Measurements from ENCODE around the gene ADAM8. TPM values are rescaled to one million over a fixed set of nuclear protein-coding genes. Genes with fewer than 3 reads are reported as not detected.

Gene ADAM8
- total and polyA plus RNA-seq, 4 donors, result 1.0 to 17.0 (median 6.3) TPM

DNA sequence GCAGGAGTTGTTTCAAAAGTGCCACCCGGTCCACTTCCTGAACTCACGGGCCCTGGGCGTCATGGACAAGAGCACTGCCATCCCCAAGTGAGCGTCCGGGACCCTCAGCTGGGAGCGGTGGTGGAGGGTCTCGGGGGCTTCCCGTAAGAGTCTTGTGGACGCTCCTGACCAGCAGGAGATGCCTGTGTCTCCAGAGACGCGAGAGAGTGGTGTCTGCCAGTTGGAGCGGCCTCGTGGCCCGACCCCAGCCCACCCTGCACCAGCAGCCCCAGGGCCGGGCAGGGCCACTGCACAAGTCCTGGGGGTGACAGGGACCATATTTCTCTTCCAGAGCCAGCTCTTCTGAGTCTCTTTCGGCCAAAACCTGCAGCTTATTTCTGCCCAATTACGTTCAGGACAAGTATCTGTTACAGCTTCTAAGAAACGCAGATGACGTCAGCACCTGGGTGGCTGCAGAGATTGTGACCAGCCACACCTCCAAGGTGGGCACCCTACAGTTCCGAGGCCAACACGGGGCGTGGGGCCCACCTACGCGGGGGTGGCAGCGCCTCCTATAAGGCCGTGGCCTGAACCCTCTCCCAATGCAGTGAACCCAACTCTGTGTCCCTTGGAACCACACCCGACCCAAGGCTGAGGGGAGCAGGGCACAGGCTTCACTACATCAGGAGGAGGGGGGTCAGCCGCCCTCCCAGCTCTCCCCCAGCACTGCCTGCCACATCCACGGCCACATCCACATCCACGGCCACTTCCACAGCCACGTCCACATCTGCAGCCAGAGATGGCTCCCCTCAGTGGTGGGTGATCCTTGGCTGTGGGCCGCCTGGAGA lies 62.8 kb downstream of the ADAM8 start:
- Histone ChIP-seq H3K36me3 (ENCODE audit: control insufficient read depth in 1 of 2, insufficient read depth in 2 of 2, low read length in 1 of 2) (no peaks in the 10 kb centered on the region), H3K27me3 (ENCODE audit: control insufficient read depth in 1 of 2, insufficient read depth in 2 of 2, low read length in 1 of 2) (no peaks in the 10 kb centered on the region), H3K27ac (ENCODE audit: low read depth in 1 of 2, low read length in 2 of 2) (no peak overlapping the region), H3K4me3 (ENCODE audit: low read length in 2 of 2) (no peak overlapping the region), H3K9me3 (ENCODE audit: control insufficient read depth, low read length) (no peaks in the 10 kb centered on the region), H3K4me1 (ENCODE audit: control insufficient read depth in 1 of 2, insufficient read depth in 2 of 2, low read length in 2 of 2) (no peaks in the 10 kb centered on the region)
- no peak for ATAC-seq (ENCODE audit: low FRiP score)
- WGBS, 2 donors, result 86 to 88% methylated on average over 32 of the region's 32 CpGs
- intact Hi-C loops (cut with DNase I), result no loop called here
- no peak for DNase-seq

DNA sequence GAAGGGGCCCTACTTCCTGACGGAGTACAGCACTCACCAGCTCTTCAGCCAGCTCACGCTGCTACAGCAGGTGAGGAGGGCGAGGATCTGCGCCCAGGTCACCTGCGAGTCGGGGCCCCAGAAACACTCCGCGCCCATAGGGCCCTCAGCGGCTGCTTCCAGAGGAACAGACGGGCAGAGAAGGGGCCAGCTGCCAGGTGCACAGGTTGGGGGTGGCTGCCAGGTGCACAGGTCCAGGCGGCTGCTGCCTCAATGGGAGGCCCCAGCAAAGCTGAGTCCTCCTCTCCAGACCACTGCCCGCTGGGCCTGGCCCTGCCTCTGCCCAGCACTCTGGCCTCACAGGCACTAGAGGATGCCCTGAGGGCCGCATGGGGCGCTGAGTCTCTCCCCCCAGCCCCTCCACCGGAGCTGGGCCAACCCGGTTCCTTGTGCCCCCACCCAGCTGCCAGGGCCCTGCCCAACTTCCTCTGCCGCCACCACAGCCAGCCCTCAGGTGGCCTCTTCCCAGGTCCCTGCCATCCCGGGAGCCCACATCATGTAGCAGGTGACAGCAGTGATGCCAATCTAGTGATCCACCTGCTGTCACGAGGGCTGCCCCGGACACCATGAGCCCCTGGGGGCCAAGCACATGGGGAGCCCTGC lies 63.7 kb downstream of the ADAM8 start:
- DNase-seq (no peak), ATAC-seq (ENCODE audit: low FRiP score) (no peak)
- no peak overlapping the region for H3K27ac ChIP-seq (ENCODE audit: low read depth in 1 of 2, low read length in 2 of 2)
- H3K4me1 ChIP-seq (ENCODE audit: control insufficient read depth in 1 of 2, insufficient read depth in 2 of 2, low read length in 2 of 2), result no peaks in the 10 kb centered on the region
- WGBS, 2 donors, result 90 to 92% methylated on average over 19 to 20 of the region's 20 CpGs
- no peaks in the 10 kb centered on the region for H3K9me3 ChIP-seq (ENCODE audit: control insufficient read depth, low read length)
- no peaks in the 10 kb centered on the region for H3K36me3 ChIP-seq (ENCODE audit: control insufficient read depth in 1 of 2, insufficient read depth in 2 of 2, low read length in 1 of 2)
- intact Hi-C loops (cut with DNase I), result no loop called here
- no peak overlapping the region for H3K4me3 ChIP-seq (ENCODE audit: low read length in 2 of 2)
- no peaks in the 10 kb centered on the region for H3K27me3 ChIP-seq (ENCODE audit: control insufficient read depth in 1 of 2, insufficient read depth in 2 of 2, low read length in 1 of 2)

Small RNA genes within 50 kb of the gene (microRNA-seq; reads per million reads assigned to microRNA genes)
- 5.4 to 6.0 reads per million in 2 donors for gene MIR202

Other genes starting within 250 kb of the ADAM8 start
- not detected for gene ADGRA1, start 188.9 kb downstream of the ADAM8 start, total RNA-seq
- under 1 TPM in 1 of 2 donors, not detected in 1; 0.20 TPM for gene ADGRA1, start 188.9 kb downstream of the ADAM8 start, polyA plus RNA-seq
- gene KNDC1, start 116.6 kb downstream of the ADAM8 start, total RNA-seq, result under 1 TPM; 0.13 to 0.36 TPM
- under 1 TPM; 0.05 to 0.25 TPM for gene KNDC1, start 116.6 kb downstream of the ADAM8 start, polyA plus RNA-seq
- not detected for gene UTF1, start 46.7 kb downstream of the ADAM8 start, total RNA-seq
- gene UTF1, start 46.7 kb downstream of the ADAM8 start, polyA plus RNA-seq, result not detected
- gene VENTX, start 39.0 kb downstream of the ADAM8 start, total RNA-seq, result 1 to 10 TPM; 4.0 to 7.4 TPM
- 1 to 10 TPM; 1.0 to 1.3 TPM for gene VENTX, start 39.0 kb downstream of the ADAM8 start, polyA plus RNA-seq
- gene TUBGCP2, start 32.0 kb upstream of the ADAM8 start, total RNA-seq, result 10 to 100 TPM; 40.0 to 49.1 TPM
- gene TUBGCP2, start 32.0 kb upstream of the ADAM8 start, polyA plus RNA-seq, result 100 to 1,000 TPM in 1 of 2 donors, 10 to 100 TPM in 1; 11.3 to 194 TPM
- 10 to 100 TPM; 18.2 to 28.5 TPM for gene ZNF511, start 32.0 kb upstream of the ADAM8 start, total RNA-seq
- 10 to 100 TPM; 35.6 to 39.6 TPM for gene ZNF511, start 32.0 kb upstream of the ADAM8 start, polyA plus RNA-seq
- not detected for gene CALY, start 60.0 kb upstream of the ADAM8 start, total RNA-seq
- gene CALY, start 60.0 kb upstream of the ADAM8 start, polyA plus RNA-seq, result not detected
- not detected for gene PRAP1, start 70.5 kb upstream of the ADAM8 start, total RNA-seq
- gene PRAP1, start 70.5 kb upstream of the ADAM8 start, polyA plus RNA-seq, result 10 to 100 TPM in 1 of 2 donors, under 1 TPM in 1; 0.49 to 51.6 TPM
- 10 to 100 TPM; 15.2 to 23.6 TPM for gene FUOM, start 81.2 kb upstream of the ADAM8 start, total RNA-seq
- 10 to 100 TPM; 26.3 to 54.8 TPM for gene FUOM, start 81.2 kb upstream of the ADAM8 start, polyA plus RNA-seq
- gene ECHS1, start 96.5 kb upstream of the ADAM8 start, total RNA-seq, result 10 to 100 TPM; 34.3 to 48.9 TPM
- 10 to 100 TPM; 56.1 to 93.7 TPM for gene ECHS1, start 96.5 kb upstream of the ADAM8 start, polyA plus RNA-seq
- 1 to 10 TPM; 3.7 to 8.7 TPM for gene PAOX, start 102.4 kb upstream of the ADAM8 start, total RNA-seq
- gene PAOX, start 102.4 kb upstream of the ADAM8 start, polyA plus RNA-seq, result 10 to 100 TPM in 1 of 2 donors, 1 to 10 TPM in 1; 2.1 to 11.3 TPM
- gene MTG1, start 117.3 kb upstream of the ADAM8 start, total RNA-seq, result 10 to 100 TPM; 25.9 to 39.3 TPM
- 10 to 100 TPM; 13.1 to 36.1 TPM for gene MTG1, start 117.3 kb upstream of the ADAM8 start, polyA plus RNA-seq
- gene SPRN, start 147.8 kb upstream of the ADAM8 start, total RNA-seq, result not detected
- under 1 TPM in 1 of 2 donors, not detected in 1; 0.28 TPM for gene SPRN, start 147.8 kb upstream of the ADAM8 start, polyA plus RNA-seq
- gene SCART1, start 177.1 kb upstream of the ADAM8 start, total RNA-seq, result 1 to 10 TPM; 5.4 to 7.3 TPM
- 1 to 10 TPM in 1 of 2 donors, not detected in 1; 2.4 TPM for gene SCART1, start 177.1 kb upstream of the ADAM8 start, polyA plus RNA-seq

Measured in aorta (tissue), 5 donors.